Measurements from ENCODE around the gene FBN2.

DNA sequence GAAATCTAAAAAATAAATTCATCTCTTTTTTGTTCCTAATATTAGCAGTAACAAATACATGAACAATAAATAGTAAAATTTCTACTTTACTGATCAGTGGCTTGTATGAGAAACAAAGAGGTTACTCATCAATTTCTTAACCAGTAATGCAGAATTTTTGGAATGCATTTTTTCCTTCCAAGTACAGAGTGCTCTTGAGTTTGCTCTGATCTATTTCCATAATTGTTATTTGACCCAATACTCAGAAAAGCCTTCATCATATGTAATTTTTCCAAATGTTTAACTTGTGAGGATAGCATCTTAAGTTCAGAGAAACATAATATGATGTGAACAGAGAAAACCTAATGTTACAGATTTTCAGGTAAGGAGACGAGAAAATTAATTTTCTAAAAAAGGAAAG lies 47.3 kb downstream of the FBN2 start:
- TF ChIP-seq, protein P1, sequence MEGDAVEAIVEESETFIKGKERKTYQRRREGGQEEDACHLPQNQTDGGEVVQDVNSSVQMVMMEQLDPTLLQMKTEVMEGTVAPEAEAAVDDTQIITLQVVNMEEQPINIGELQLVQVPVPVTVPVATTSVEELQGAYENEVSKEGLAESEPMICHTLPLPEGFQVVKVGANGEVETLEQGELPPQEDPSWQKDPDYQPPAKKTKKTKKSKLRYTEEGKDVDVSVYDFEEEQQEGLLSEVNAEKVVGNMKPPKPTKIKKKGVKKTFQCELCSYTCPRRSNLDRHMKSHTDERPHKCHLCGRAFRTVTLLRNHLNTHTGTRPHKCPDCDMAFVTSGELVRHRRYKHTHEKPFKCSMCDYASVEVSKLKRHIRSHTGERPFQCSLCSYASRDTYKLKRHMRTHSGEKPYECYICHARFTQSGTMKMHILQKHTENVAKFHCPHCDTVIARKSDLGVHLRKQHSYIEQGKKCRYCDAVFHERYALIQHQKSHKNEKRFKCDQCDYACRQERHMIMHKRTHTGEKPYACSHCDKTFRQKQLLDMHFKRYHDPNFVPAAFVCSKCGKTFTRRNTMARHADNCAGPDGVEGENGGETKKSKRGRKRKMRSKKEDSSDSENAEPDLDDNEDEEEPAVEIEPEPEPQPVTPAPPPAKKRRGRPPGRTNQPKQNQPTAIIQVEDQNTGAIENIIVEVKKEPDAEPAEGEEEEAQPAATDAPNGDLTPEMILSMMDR (IDR thresholded peaks at IDR 0.05): no peak
- TF ChIP-seq POLR2AphosphoS5 (IDR thresholded peaks at IDR 0.05): no peak
